Activated naive CD4-positive, alpha-beta T cell treated with anti-CD3 and anti-CD28 coated beads, Interleukin-2, amount 50 U/mL, for 24 hours (primary cell): ENCODE measurements around the gene HYAL3.
A peak's percentile ranks its signal among the peaks of the same experiment; 100 is the strongest.
"Not testable (repeated sequence)": the region's sequence is repeated elsewhere in the genome, so short reads cannot be mapped to it uniquely, and the experiment has no call there.

Source experiments
- H3K27ac Mint-ChIP-seq: one replicate; pipeline ENCODE4 v1.8.0; 2021; ENCODE audit warnings: mild to moderate bottlenecking, mixed read lengths
- H3K27me3 Mint-ChIP-seq: one replicate; pipeline ENCODE4 v1.8.0; 2021; ENCODE audit warnings: mixed read lengths
- H3K36me3 Mint-ChIP-seq: one replicate; pipeline ENCODE4 v1.8.0; 2021; ENCODE audit warnings: mixed read lengths
- H3K4me1 Mint-ChIP-seq: one replicate; pipeline ENCODE4 v1.8.0; 2021; ENCODE audit warnings: mixed read lengths
- H3K4me3 Mint-ChIP-seq: one replicate; pipeline ENCODE4 v1.8.0; 2021; ENCODE audit warnings: mild to moderate bottlenecking, mixed read lengths
- H3K9me3 Mint-ChIP-seq: one replicate; pipeline ENCODE4 v1.8.0; 2021; ENCODE audit warnings: mixed read lengths

Gene HYAL3

DNA sequence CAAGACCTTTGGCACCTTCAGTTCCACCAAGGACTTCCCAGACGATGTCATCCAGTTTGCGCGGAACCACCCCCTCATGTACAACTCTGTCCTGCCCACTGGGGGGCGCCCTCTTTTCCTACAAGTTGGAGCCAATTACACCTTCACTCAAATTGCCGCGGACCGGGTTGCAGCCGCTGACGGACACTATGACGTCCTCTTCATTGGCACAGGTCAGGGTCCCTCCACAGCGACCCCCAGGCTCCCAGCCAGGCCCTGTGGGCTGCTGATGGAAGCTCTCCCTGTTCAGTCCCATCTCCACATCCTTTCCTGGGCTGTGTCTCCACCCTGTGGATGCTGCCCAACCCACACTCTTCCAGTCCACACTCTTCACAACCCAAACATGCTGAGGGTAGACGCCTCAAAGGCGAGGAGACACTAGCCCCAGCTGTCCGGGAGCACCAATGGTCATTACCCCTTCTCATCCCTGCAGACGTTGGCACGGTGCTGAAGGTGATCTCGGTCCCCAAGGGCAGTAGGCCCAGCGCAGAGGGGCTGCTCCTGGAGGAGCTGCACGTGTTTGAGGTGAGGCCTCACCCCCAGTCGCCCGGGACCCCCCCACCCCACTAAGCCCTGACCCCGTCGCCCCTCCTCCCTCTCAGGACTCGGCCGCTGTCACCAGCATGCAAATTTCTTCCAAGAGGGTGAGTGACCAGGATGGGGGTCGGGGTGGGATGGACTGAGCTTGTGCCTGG is 24.7 kb downstream of the HYAL3 start:
- Mint-ChIP-seq H3K27me3 (peaks cover 19% of the 10 kb centered on the region), H3K4me3 (peak overlapping the region; percentile 33), H3K36me3 (no peaks in the 10 kb centered on the region), H3K9me3 (no peaks in the 10 kb centered on the region), H3K4me1 (peaks cover 26% of the 10 kb centered on the region), H3K27ac (no peak overlapping the region)

DNA sequence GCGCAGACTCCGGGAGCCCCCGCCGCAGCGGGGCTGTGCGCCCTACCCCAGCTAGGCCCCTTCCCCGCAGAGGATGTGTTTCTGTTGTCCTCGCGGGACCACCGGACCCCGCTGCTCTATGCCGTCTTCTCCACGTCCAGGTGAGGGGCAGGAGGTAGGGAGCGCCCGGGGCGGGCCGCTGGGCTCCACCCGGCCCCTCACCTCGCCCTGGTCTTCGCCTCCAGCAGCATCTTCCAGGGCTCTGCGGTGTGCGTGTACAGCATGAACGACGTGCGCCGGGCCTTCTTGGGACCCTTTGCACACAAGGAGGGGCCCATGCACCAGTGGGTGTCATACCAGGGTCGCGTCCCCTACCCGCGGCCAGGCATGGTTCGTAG is 25.5 kb downstream of the HYAL3 start:
- no peak overlapping the region for H3K27ac Mint-ChIP-seq
- no peaks in the 10 kb centered on the region for H3K36me3 Mint-ChIP-seq
- H3K4me3 Mint-ChIP-seq = no peak overlapping the region
- peaks cover 19% of the 10 kb centered on the region for H3K27me3 Mint-ChIP-seq
- no peaks in the 10 kb centered on the region for H3K9me3 Mint-ChIP-seq
- peaks cover 26% of the 10 kb centered on the region for H3K4me1 Mint-ChIP-seq

GRCh38 chr3:50272911-50273688 is 26.1 kb downstream of the HYAL3 start:
- H3K4me1 Mint-ChIP-seq = peaks cover 26% of the 10 kb centered on the region
- H3K27me3 Mint-ChIP-seq = peaks cover 19% of the 10 kb centered on the region
- H3K27ac Mint-ChIP-seq = peak overlapping the region; percentile 68

GRCh38 chr3:50272538-50272910 is 26.7 kb downstream of the HYAL3 start:
- H3K36me3 Mint-ChIP-seq, H3K27ac Mint-ChIP-seq, H3K4me3 Mint-ChIP-seq, H3K9me3 Mint-ChIP-seq: not testable (repeated sequence)
- Mint-ChIP-seq H3K27me3 (peaks cover 19% of the 10 kb centered on the region), H3K4me1 (peaks cover 26% of the 10 kb centered on the region)

More at GRCh38 chr3:50272911-50273688, 26.1 kb downstream of the HYAL3 start:
- Mint-ChIP-seq H3K9me3 (no peaks in the 10 kb centered on the region), H3K36me3 (no peaks in the 10 kb centered on the region), H3K4me3 (peak overlapping the region; percentile 69)

- no peak overlapping the region for H3K4me3 Mint-ChIP-seq
- no peaks in the 10 kb centered on the region for H3K36me3 Mint-ChIP-seq
- H3K9me3 Mint-ChIP-seq = no peaks in the 10 kb centered on the region
- peaks cover 26% of the 10 kb centered on the region for H3K4me1 Mint-ChIP-seq
- no peak overlapping the region for H3K27ac Mint-ChIP-seq
- H3K27me3 Mint-ChIP-seq = peaks cover 19% of the 10 kb centered on the region
Measured at GRCh38 chr3:50271314-50271936, 27.8 kb downstream of the HYAL3 start.

DNA sequence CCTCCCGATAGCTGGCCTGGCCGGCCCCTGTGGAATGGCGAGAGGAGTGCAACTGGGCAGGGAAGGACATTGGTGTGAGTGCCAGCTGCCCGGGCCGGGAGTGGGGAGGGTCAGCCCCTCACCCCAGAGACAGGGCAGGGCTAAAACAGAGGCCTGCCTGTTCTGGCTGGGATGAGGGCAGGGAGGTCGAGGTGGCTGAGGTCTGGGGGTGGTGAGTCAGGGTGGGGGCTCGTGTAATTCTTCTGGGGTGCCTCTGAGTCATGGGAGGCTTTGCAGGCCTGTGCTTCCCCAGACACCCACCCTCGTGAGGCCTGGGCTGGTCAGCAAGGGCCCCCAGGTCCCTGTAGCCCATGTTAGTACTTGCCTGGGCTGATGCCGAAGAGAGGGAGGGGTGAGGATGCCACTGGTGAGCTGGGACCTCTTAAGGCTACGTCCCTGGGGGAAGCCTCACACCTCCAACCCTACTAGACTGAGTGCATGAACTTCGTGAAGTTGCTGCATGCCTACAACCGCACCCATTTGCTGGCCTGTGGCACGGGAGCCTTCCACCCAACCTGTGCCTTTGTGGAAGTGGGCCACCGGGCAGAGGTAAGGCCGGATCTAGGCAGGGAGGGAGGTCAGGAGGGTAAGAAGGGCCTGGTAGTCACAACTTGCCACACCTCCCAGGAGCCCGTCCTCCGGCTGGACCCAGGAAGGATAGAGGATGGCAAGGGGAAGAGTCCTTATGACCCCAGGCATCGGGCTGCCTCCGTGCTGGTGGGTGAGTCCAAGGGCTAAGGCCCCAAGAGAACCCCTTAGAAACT is 28.6 kb downstream of the HYAL3 start:
- no peaks in the 10 kb centered on the region for H3K36me3 Mint-ChIP-seq
- H3K27me3 Mint-ChIP-seq = peaks cover 19% of the 10 kb centered on the region
- no peak overlapping the region for H3K4me3 Mint-ChIP-seq
- no peaks in the 10 kb centered on the region for H3K9me3 Mint-ChIP-seq
- H3K4me1 Mint-ChIP-seq = peaks cover 21% of the 10 kb centered on the region
- H3K27ac Mint-ChIP-seq = no peak overlapping the region

DNA sequence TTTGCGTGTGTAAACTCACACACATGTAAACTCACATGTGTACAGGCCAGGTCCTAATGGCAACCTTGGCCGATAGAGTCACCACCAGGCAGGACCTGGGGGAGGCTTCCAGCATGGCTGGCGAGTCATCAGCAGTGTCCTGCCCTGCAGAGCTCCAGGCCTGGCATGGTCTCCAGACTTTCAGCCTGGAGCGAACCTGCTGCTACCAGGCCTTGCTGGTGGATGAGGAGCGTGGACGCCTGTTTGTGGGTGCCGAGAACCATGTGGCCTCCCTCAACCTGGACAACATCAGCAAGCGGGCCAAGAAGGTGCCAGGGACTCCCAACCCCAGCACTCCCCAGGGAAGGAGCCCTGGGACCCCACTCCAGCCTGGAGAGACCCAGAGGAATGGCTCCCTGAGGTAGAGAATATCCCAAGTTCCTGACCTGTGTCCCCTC is 29.2 kb downstream of the HYAL3 start:
- H3K9me3 Mint-ChIP-seq = no peaks in the 10 kb centered on the region
- H3K36me3 Mint-ChIP-seq = no peaks in the 10 kb centered on the region
- H3K27ac Mint-ChIP-seq = no peak overlapping the region
- peaks cover 15% of the 10 kb centered on the region for H3K4me1 Mint-ChIP-seq
- no peak overlapping the region for H3K4me3 Mint-ChIP-seq
- peaks cover 15% of the 10 kb centered on the region for H3K27me3 Mint-ChIP-seq

- Mint-ChIP-seq H3K27ac (no peak overlapping the region), H3K36me3 (no peaks in the 10 kb centered on the region), H3K9me3 (no peaks in the 10 kb centered on the region), H3K4me1 (peaks cover 11% of the 10 kb centered on the region), H3K4me3 (no peak overlapping the region), H3K27me3 (peaks cover 12% of the 10 kb centered on the region)
Measured at GRCh38 chr3:50269460-50269859, 29.7 kb downstream of the HYAL3 start.

- Mint-ChIP-seq H3K4me3 (no peak within 1 kb of the TSS), H3K27me3 (peaks cover 7% of the 10 kb centered on the region), H3K36me3 (no peaks in the 10 kb centered on the region), H3K27ac (no peak within 1 kb of the TSS), H3K9me3 (no peaks in the 10 kb centered on the region), H3K4me1 (peaks cover 5% of the 10 kb centered on the region)
Measured at GRCh38 chr3:50268703-50269451, 30.3 kb downstream of the HYAL3 start, which contains the start of gene SEMA3B. Gene SEMA3B, plus strand, starts transcription at chr3:50269147. Its CDS starts 94 bp downstream, at chr3:50269241.

DNA sequence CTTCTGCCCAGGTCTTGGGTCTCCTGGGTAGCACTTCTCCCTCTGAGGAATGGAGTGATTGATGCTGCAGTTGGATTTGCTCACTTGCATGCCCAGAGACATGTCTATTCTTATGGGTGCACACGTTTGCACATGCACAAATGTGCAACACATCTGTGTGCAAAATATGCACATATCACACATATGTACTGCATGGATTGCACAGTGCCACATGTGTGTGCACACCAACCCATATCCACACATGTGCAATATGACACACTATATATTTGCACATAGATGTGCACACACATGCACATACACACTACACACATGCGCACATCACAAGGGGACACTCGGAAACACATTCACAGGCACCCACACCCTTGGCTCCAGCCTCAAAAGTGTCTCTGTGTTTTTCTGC is 30.9 kb downstream of the HYAL3 start:
- Mint-ChIP-seq H3K27me3 (peaks cover 7% of the 10 kb centered on the region), H3K27ac (no peak overlapping the region), H3K4me1 (peaks cover 5% of the 10 kb centered on the region), H3K9me3 (no peaks in the 10 kb centered on the region), H3K4me3 (no peak overlapping the region), H3K36me3 (no peaks in the 10 kb centered on the region)

DNA sequence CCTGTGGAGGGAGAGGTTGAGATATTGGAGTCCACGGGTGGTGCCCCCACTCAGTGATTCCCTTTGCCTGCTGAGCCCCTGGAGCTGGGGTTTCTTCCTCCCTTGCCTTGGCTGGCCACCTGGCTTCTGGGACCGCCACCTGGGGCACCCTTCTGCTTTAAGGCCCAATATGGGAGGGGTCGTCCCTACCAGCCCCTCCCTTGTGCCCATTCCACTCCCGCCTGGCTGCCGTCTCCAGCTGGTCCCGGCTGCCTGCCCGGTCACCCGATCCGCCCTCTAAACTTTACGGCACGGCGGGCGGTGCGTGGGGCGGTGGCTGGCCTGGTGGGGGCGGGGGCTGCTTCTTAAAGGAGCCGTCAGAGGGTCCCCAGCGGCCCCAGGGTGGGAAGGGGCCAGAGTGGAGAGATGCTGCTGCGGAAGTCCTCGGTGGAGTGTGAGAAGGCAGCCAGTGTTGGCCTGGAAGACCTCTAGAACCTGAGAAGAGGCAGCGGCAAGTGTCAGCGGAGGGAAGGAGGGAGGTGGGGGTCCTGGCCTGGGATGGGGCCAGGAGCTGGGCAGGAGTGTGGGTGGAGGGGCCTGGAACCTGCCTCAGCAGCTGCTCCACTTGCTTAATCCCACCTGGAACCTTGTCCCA is 31.8 kb downstream of the HYAL3 start:
- no peaks in the 10 kb centered on the region for H3K9me3 Mint-ChIP-seq
- H3K27me3 Mint-ChIP-seq = peaks cover 3% of the 10 kb centered on the region
- H3K4me3 Mint-ChIP-seq = no peak overlapping the region
- no peaks in the 10 kb centered on the region for H3K4me1 Mint-ChIP-seq
- H3K36me3 Mint-ChIP-seq = no peaks in the 10 kb centered on the region
- H3K27ac Mint-ChIP-seq = no peak overlapping the region

- H3K4me3 Mint-ChIP-seq = no peak overlapping the region
- no peaks in the 10 kb centered on the region for H3K4me1 Mint-ChIP-seq
- no peak overlapping the region for H3K27ac Mint-ChIP-seq
- no peaks in the 10 kb centered on the region for H3K36me3 Mint-ChIP-seq
- no peaks in the 10 kb centered on the region for H3K9me3 Mint-ChIP-seq
- peaks cover 3% of the 10 kb centered on the region for H3K27me3 Mint-ChIP-seq
Measured at GRCh38 chr3:50266836-50267235, 32.4 kb downstream of the HYAL3 start.

DNA sequence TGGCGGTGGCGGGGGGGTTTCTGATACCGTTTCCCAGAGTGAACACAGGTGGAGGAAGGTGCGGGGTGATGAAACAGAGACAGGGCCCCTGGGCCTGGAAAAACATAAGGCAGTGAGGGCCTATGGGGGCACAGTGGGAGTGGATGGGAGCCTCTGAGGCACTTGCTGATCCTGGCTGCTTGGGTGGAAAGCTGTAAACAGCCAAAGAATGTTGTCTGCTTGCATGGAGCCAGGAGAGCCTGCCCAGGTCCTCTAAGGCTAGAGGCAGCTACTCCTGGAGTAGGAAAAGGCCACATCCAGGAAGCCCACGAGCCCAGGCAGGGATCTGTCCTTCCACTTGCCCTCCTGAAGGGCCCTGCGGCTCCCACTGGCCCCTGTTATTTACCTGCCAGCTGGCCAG is 33.2 kb downstream of the HYAL3 start:
- no peaks in the 10 kb centered on the region for H3K9me3 Mint-ChIP-seq
- H3K4me1 Mint-ChIP-seq = no peaks in the 10 kb centered on the region
- H3K27ac Mint-ChIP-seq = no peak overlapping the region
- H3K36me3 Mint-ChIP-seq = no peaks in the 10 kb centered on the region
- peaks cover 3% of the 10 kb centered on the region for H3K27me3 Mint-ChIP-seq
- no peak overlapping the region for H3K4me3 Mint-ChIP-seq

GRCh38 chr3:50265571-50265970 is 33.6 kb downstream of the HYAL3 start:
- Mint-ChIP-seq H3K27me3 (peaks cover 3% of the 10 kb centered on the region), H3K36me3 (no peaks in the 10 kb centered on the region), H3K4me3 (no peak overlapping the region), H3K9me3 (no peaks in the 10 kb centered on the region), H3K27ac (no peak overlapping the region), H3K4me1 (no peaks in the 10 kb centered on the region)
